H9 (cell line): Measurements from ENCODE around the gene THSD4. TPM values are rescaled to one million over a fixed set of nuclear protein-coding genes. Genes with fewer than 3 reads are reported as not detected.

Experiments used
- DNase-seq: peaks from one replicate; pipeline ENCODE4 v3.0.0-alpha.2; 2017
- H2AFZ ChIP-seq: one replicate; pipeline ENCODE4 v1.6.1; 2013; ENCODE audit warnings: mild to moderate bottlenecking, low read length, control low read depth, moderate library complexity
- H2AK5ac ChIP-seq: 2 replicates; pipeline ENCODE4 v1.6.1; 2013; ENCODE audit warnings: low read length, control low read depth, mixed read lengths; ENCODE audit not compliant: insufficient read length
- H2BK120ac ChIP-seq: one replicate; pipeline ENCODE4 v1.6.1; 2013; ENCODE audit warnings: low read depth, mild to moderate bottlenecking, low read length, control low read depth, inconsistent platforms; ENCODE audit not compliant: poor library complexity, severe bottlenecking
- H2BK12ac ChIP-seq: 2 replicates; pipeline ENCODE4 v1.6.1; 2013; ENCODE audit warnings: low read length, control low read depth, mixed read lengths, low read depth; ENCODE audit not compliant: insufficient read length
- H2BK15ac ChIP-seq: 2 replicates; pipeline ENCODE4 v1.6.1; 2013; ENCODE audit warnings: low read depth, low read length, control low read depth
- H2BK20ac ChIP-seq: one replicate; pipeline ENCODE4 v1.6.1; 2013; ENCODE audit warnings: low read depth, mild to moderate bottlenecking, low read length, control low read depth, inconsistent platforms; ENCODE audit not compliant: poor library complexity, severe bottlenecking
- H2BK5ac ChIP-seq: 2 replicates; pipeline ENCODE4 v1.6.1; 2013; ENCODE audit warnings: low read length, control low read depth, mixed read lengths; ENCODE audit not compliant: insufficient read length
- H3K14ac ChIP-seq: 2 replicates; pipeline ENCODE4 v1.6.1; 2013; ENCODE audit warnings: low read length, control low read depth; ENCODE audit not compliant: insufficient read depth
- H3K18ac ChIP-seq: 2 replicates; pipeline ENCODE4 v1.6.1; 2013; ENCODE audit warnings: low read depth, mild to moderate bottlenecking, mixed read lengths, low read length, control low read depth; ENCODE audit not compliant: insufficient read length
- H3K23ac ChIP-seq: 2 replicates; pipeline ENCODE4 v1.6.1; 2013; ENCODE audit warnings: low read length, control low read depth, mixed read lengths, low read depth; ENCODE audit not compliant: insufficient read length
- H3K23me2 ChIP-seq: 2 replicates; pipeline ENCODE4 v1.6.1; 2013; ENCODE audit warnings: low read depth, mild to moderate bottlenecking, mixed read lengths, low read length, control low read depth; ENCODE audit not compliant: insufficient read length, poor library complexity, severe bottlenecking
- H3K27ac ChIP-seq: 2 replicates; pipeline ENCODE4 v1.5.1; 2013; ENCODE audit warnings: low read length, control low read depth, mixed read lengths, low read depth; ENCODE audit not compliant: insufficient read length
- H3K27me3 ChIP-seq: 2 replicates; pipeline ENCODE4 v1.6.1; 2013; ENCODE audit warnings: low read length, control low read depth, inconsistent platforms; ENCODE audit not compliant: insufficient read depth
- H3K4ac ChIP-seq: 2 replicates; pipeline ENCODE4 v1.6.1; 2013; ENCODE audit warnings: low read depth, mild to moderate bottlenecking, control low read depth, inconsistent platforms, low read length, moderate library complexity
- H3K4me1 ChIP-seq: 2 replicates; pipeline ENCODE4 v1.6.1; 2013; ENCODE audit warnings: low read length, control low read depth, inconsistent platforms; ENCODE audit not compliant: insufficient read depth
- H3K4me2 ChIP-seq: 2 replicates; pipeline ENCODE4 v1.6.1; 2013; ENCODE audit warnings: low read length, control low read depth, mixed read lengths; ENCODE audit not compliant: insufficient read length, insufficient read depth
- H3K56ac ChIP-seq: 2 replicates; pipeline ENCODE4 v1.6.1; 2013; ENCODE audit warnings: low read depth, mild to moderate bottlenecking, mixed read lengths, low read length, control low read depth; ENCODE audit not compliant: insufficient read length
- H3K79me1 ChIP-seq: 2 replicates; pipeline ENCODE4 v1.6.1; 2013; ENCODE audit warnings: low read depth, mild to moderate bottlenecking, moderate library complexity, low read length, control low read depth, inconsistent platforms; ENCODE audit not compliant: insufficient read depth, poor library complexity, severe bottlenecking
- H3K79me2 ChIP-seq: 2 replicates; pipeline ENCODE4 v1.6.1; 2013; ENCODE audit warnings: low read length, control low read depth, inconsistent platforms; ENCODE audit not compliant: insufficient read depth
- H3K9ac ChIP-seq: 2 replicates; pipeline ENCODE4 v1.6.1; 2013; ENCODE audit warnings: low read length, control low read depth, mixed read lengths; ENCODE audit not compliant: insufficient read length; ENCODE audit errors: extremely low read depth
- H3K9me3 ChIP-seq: one replicate; pipeline ENCODE4 v1.6.1; 2013; ENCODE audit warnings: low read depth, low read length, inconsistent platforms; ENCODE audit not compliant: control insufficient read depth
- H3T11ph ChIP-seq: one replicate; pipeline ENCODE4 v1.6.1; 2013; ENCODE audit warnings: mild to moderate bottlenecking, low read length, control low read depth, inconsistent platforms
- H4K20me1 ChIP-seq: one replicate; pipeline ENCODE4 v1.6.1; 2013; ENCODE audit not compliant: control insufficient read depth, insufficient read length, insufficient read depth
- H4K5ac ChIP-seq: 2 replicates; pipeline ENCODE4 v1.6.1; 2013; ENCODE audit warnings: low read depth, mild to moderate bottlenecking, mixed read lengths, low read length, control low read depth; ENCODE audit not compliant: insufficient read length
- H4K8ac ChIP-seq: replicated peaks from 2 replicates; pipeline ENCODE4 v1.6.1; 2013; ENCODE audit warnings: low read length, control low read depth, mixed read lengths, low read depth; ENCODE audit not compliant: insufficient read length
- H4K91ac ChIP-seq: 2 replicates; pipeline ENCODE4 v1.6.1; 2013; ENCODE audit warnings: low read depth, mild to moderate bottlenecking, moderate library complexity, mixed read lengths, low read length, control low read depth; ENCODE audit not compliant: insufficient read length
- H3K27ac Mint-ChIP-seq, 3 experiments: 2 replicates in 2 of 3; 3 replicates in 1 of 3; pipeline ENCODE4 v1.8.0; 2020 to 2021; ENCODE audit warnings: mixed read lengths in 3 of 3, mild to moderate bottlenecking in 1 of 3, moderate library complexity in 1 of 3
- H3K27me3 Mint-ChIP-seq: 2 replicates; pipeline ENCODE4 v1.8.0; 2021; ENCODE audit warnings: low read depth, mild to moderate bottlenecking, moderate library complexity, mixed read lengths
- H3K36me3 Mint-ChIP-seq, 3 experiments: 2 replicates in 2 of 3; 3 replicates in 1 of 3; pipeline ENCODE4 v1.8.0; 2020 to 2021; ENCODE audit warnings: low read depth in 3 of 3, mixed read lengths in 3 of 3; ENCODE audit not compliant: insufficient read depth in 1 of 3
- H3K4me1 Mint-ChIP-seq, 2 experiments: 2 replicates each; pipeline ENCODE4 v1.8.0; 2020; ENCODE audit warnings: mixed read lengths in 2 of 2
- H3K4me3 Mint-ChIP-seq, 2 experiments: 2 replicates in 1 of 2; 3 replicates in 1 of 2; pipeline ENCODE4 v1.8.0; 2020 to 2021; ENCODE audit warnings: mild to moderate bottlenecking in 2 of 2, mixed read lengths in 2 of 2, moderate library complexity in 1 of 2
- H3K9me3 Mint-ChIP-seq, 2 experiments: 2 replicates in 1 of 2; 3 replicates in 1 of 2; pipeline ENCODE4 v1.8.0; 2020; ENCODE audit warnings: mild to moderate bottlenecking in 2 of 2, mixed read lengths in 2 of 2, moderate library complexity in 1 of 2
- WGBS: extraction: QIAGEN DNeasy Blood & Tissue Kit; methylation state at CpG from one replicate; pipeline ENCODE4 v1.1.7; 2013; ENCODE audit warnings: missing lambda C conversion rate, low lambda C conversion rate, mixed read lengths; ENCODE audit not compliant: insufficient read length; ENCODE audit errors: extremely low coverage; 5-methylcytosine and 5-hydroxymethylcytosine counted together
- total RNA-seq: library from RNA; stranded (reverse); gene quantifications from 2 replicates; pipeline ENCODE4 v1.2.1, GENCODE V29; 2021
- TF ChIP-seq, protein P1 (sequence below): fragments of 200-600 bp; sonication (generic); conservative IDR thresholded peaks from 3 replicates; pipeline ENCODE4 v1.8.0; 2021; ENCODE audit warnings: antibody characterized with exemption, mild to moderate bottlenecking

THSD4 gene
- total RNA-seq, 1 experiment from 2014 or later: 5.5 TPM

DNA sequence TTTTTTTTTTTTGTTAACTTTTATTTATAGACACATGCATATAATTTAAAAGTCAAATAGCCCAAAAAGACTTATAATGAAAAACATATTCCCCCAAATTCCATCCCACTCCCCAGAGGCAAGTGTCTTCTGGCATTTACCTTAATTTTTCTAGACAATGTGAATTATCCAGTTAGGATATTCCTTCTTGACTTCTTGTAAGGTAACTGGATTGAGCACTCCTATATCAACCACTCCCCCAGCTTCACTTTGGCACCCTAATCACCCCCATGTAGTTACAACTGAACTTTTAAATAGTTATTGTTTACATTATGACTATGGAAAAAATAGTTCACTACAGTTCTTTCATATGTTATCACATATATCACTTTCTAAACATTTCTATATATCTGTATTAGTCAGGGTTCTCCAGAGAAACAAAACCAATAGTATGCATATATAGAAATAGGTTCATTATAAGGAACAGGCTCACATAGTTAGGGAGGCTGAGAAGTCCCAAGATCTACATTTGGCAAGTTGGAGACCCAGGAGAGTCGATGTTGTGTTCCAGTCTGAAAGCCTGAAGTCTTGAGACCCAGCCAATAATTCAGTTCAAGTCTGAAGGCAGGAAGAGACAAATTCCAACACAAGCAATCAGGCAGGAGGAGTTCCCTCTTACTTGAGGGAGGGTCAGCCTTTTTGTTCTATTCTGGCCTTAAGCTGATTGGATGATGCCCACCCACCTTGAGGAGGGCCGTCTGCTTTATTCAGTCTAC lies 175.8 kb downstream of the THSD4 start:
- H2AK5ac ChIP-seq: no peak overlapping the region
- H2BK20ac ChIP-seq: no peak overlapping the region
- WGBS: no CpG with 5 or more reads among the region's 2 CpGs
- no peak overlapping the region for H2BK15ac ChIP-seq
- no peak overlapping the region for H3K56ac ChIP-seq
- H2AFZ ChIP-seq: no peak overlapping the region
- H3K4me1 ChIP-seq: no peaks in the 10 kb centered on the region
- H3K14ac ChIP-seq: no peak overlapping the region
- peaks cover 4 to 13% of the 10 kb centered on the region in 2 experiments; a peak in 2 of 4 replicates for H3K4me1 Mint-ChIP-seq
- no peak overlapping the region for H3K27ac ChIP-seq
- no peaks in the 10 kb centered on the region for H3K27me3 Mint-ChIP-seq
- H2BK5ac ChIP-seq: no peak overlapping the region
- no peak for DNase-seq
- H3K18ac ChIP-seq: no peak overlapping the region
- no peak overlapping the region for H3K23ac ChIP-seq
- H3K27ac Mint-ChIP-seq: no peak overlapping the region
- H3K9me3 ChIP-seq: no peaks in the 10 kb centered on the region
- no peaks in the 10 kb centered on the region for H3K27me3 ChIP-seq
- no peak overlapping the region for H4K8ac ChIP-seq
- no peak overlapping the region for H4K91ac ChIP-seq
- no peak overlapping the region for H2BK12ac ChIP-seq
- no peak overlapping the region for H4K5ac ChIP-seq
- H3K4me2 ChIP-seq: no peak overlapping the region
- H3K9ac ChIP-seq: no peak overlapping the region
- H3K4me3 Mint-ChIP-seq: no peak overlapping the region
- H4K20me1 ChIP-seq: no peaks in the 10 kb centered on the region
- H3K36me3 Mint-ChIP-seq: peaks cover 0 to 4% (median 0%) of the 10 kb centered on the region in 3 experiments; a peak in 1 of 7 replicates
- H3K23me2 ChIP-seq: no peaks in the 10 kb centered on the region
- H3K79me1 ChIP-seq: no peaks in the 10 kb centered on the region
- H3K79me2 ChIP-seq: no peaks in the 10 kb centered on the region
- TF ChIP-seq, protein P1, sequence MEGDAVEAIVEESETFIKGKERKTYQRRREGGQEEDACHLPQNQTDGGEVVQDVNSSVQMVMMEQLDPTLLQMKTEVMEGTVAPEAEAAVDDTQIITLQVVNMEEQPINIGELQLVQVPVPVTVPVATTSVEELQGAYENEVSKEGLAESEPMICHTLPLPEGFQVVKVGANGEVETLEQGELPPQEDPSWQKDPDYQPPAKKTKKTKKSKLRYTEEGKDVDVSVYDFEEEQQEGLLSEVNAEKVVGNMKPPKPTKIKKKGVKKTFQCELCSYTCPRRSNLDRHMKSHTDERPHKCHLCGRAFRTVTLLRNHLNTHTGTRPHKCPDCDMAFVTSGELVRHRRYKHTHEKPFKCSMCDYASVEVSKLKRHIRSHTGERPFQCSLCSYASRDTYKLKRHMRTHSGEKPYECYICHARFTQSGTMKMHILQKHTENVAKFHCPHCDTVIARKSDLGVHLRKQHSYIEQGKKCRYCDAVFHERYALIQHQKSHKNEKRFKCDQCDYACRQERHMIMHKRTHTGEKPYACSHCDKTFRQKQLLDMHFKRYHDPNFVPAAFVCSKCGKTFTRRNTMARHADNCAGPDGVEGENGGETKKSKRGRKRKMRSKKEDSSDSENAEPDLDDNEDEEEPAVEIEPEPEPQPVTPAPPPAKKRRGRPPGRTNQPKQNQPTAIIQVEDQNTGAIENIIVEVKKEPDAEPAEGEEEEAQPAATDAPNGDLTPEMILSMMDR: no peak
- no peaks in the 10 kb centered on the region; a peak in 1 of 5 replicates for H3K9me3 Mint-ChIP-seq
- H2BK120ac ChIP-seq: no peak overlapping the region
- H3T11ph ChIP-seq: no peak overlapping the region
- H3K4ac ChIP-seq: no peak overlapping the region
